ENCODE results near the gene LGSN. TPM values are rescaled to one million over a fixed set of nuclear protein-coding genes. Genes with fewer than 3 reads are reported as not detected.
"Not testable (repeated sequence)": the region's sequence is repeated elsewhere in the genome, so short reads cannot be mapped to it uniquely, and the experiment has no call there.

The LGSN gene
- total RNA-seq, 1 experiment from 2014 or later: not detected

GRCh38 chr6:63348836-63349235, 29.1 kb upstream of the LGSN start:
- no peak for DNase-seq
- TF ChIP-seq CTCF (IDR thresholded peaks at IDR 0.05; ENCODE audit: unreplicated experiment): no peak
- Mint-ChIP-seq H3K9me3 (ENCODE audit: low read depth, unreplicated experiment) (no peaks in the 10 kb centered on the region), H3K4me3 (ENCODE audit: low read depth, unreplicated experiment) (no peak overlapping the region), H3K4me1 (ENCODE audit: low read depth, unreplicated experiment) (peaks cover 65% of the 10 kb centered on the region), H3K36me3 (ENCODE audit: insufficient read depth, unreplicated experiment) (peaks cover 11% of the 10 kb centered on the region), H3K27ac (ENCODE audit: unreplicated experiment) (peak overlapping the region; percentile 93), H3K27me3 (ENCODE audit: unreplicated experiment) (no peaks in the 10 kb centered on the region)
- BruUV-seq (replicated peaks): no TSS peak
- intact Hi-C loops (cut with micrococcal nuclease; ENCODE audit: unreplicated experiment): loop anchor here (5.0 to 10.0 kb wide), 2 partner anchors 42 to 686 kb away; no protein-coding TSS in a partner anchor
- CTCF ChIA-PET: interaction anchor here (0.7 to 1.4 kb wide), 2 partner anchors 41 to 249 kb away, joined by 4 to 5 read pairs; no protein-coding TSS in a partner anchor

GRCh38 chr6:63347599-63347998, 27.8 kb upstream of the LGSN start:
- Mint-ChIP-seq H3K27ac (ENCODE audit: unreplicated experiment) (peak overlapping the region; percentile 93), H3K4me3 (ENCODE audit: low read depth, unreplicated experiment) (peak overlapping the region; percentile 37), H3K4me1 (ENCODE audit: low read depth, unreplicated experiment) (peaks cover 58% of the 10 kb centered on the region), H3K36me3 (ENCODE audit: insufficient read depth, unreplicated experiment) (peaks cover 11% of the 10 kb centered on the region), H3K27me3 (ENCODE audit: unreplicated experiment) (no peaks in the 10 kb centered on the region), H3K9me3 (ENCODE audit: low read depth, unreplicated experiment) (no peaks in the 10 kb centered on the region)
- CTCF ChIA-PET: interaction anchor here (0.6 kb wide), 1 partner anchor 226 kb away, joined by 3 read pairs; no protein-coding TSS in a partner anchor
- TF ChIP-seq CTCF (IDR thresholded peaks at IDR 0.05; ENCODE audit: unreplicated experiment): no peak
- no peak for DNase-seq
- no TSS peak for BruUV-seq (replicated peaks)
- intact Hi-C loops (cut with micrococcal nuclease; ENCODE audit: unreplicated experiment): loop anchor here (5.0 to 10.0 kb wide), 2 partner anchors 40 to 687 kb away; no protein-coding TSS in a partner anchor

GRCh38 chr6:63346217-63346835, 26.5 kb upstream of the LGSN start:
- H3K36me3 Mint-ChIP-seq (ENCODE audit: insufficient read depth, unreplicated experiment): peaks cover 11% of the 10 kb centered on the region
- TF ChIP-seq CTCF (IDR thresholded peaks at IDR 0.05; ENCODE audit: unreplicated experiment): no peak
- H3K27ac Mint-ChIP-seq (ENCODE audit: unreplicated experiment): no peak overlapping the region
- no peak for DNase-seq
- CTCF ChIA-PET: no interaction called here
- no TSS peak for BruUV-seq (replicated peaks)
- H3K27me3 Mint-ChIP-seq (ENCODE audit: unreplicated experiment): no peaks in the 10 kb centered on the region
- H3K4me1 Mint-ChIP-seq (ENCODE audit: low read depth, unreplicated experiment): peaks cover 47% of the 10 kb centered on the region
- intact Hi-C loops (cut with micrococcal nuclease; ENCODE audit: unreplicated experiment): loop anchor here (5.0 to 10.0 kb wide), 2 partner anchors 39 to 688 kb away; no protein-coding TSS in a partner anchor
- no peaks in the 10 kb centered on the region for H3K9me3 Mint-ChIP-seq (ENCODE audit: low read depth, unreplicated experiment)
- H3K4me3 Mint-ChIP-seq (ENCODE audit: low read depth, unreplicated experiment): no peak overlapping the region

GRCh38 chr6:63340351-63340750, 20.6 kb upstream of the LGSN start:
- BruUV-seq (replicated peaks): no TSS peak
- CTCF ChIA-PET: no interaction called here
- TF ChIP-seq CTCF (IDR thresholded peaks at IDR 0.05; ENCODE audit: unreplicated experiment): no peak
- DNase-seq: no peak
- H3K27ac Mint-ChIP-seq (ENCODE audit: unreplicated experiment): no peak overlapping the region
- no peaks in the 10 kb centered on the region for H3K36me3 Mint-ChIP-seq (ENCODE audit: insufficient read depth, unreplicated experiment)
- H3K4me1 Mint-ChIP-seq (ENCODE audit: low read depth, unreplicated experiment): no peaks in the 10 kb centered on the region
- no peak overlapping the region for H3K4me3 Mint-ChIP-seq (ENCODE audit: low read depth, unreplicated experiment)
- H3K27me3 Mint-ChIP-seq (ENCODE audit: unreplicated experiment): no peaks in the 10 kb centered on the region
- intact Hi-C loops (cut with micrococcal nuclease; ENCODE audit: unreplicated experiment): loop anchor here (10.0 kb wide), 1 partner anchor 694 kb away; no protein-coding TSS in a partner anchor
- H3K9me3 Mint-ChIP-seq (ENCODE audit: low read depth, unreplicated experiment): peaks cover 4% of the 10 kb centered on the region

GRCh38 chr6:63334652-63335051, 14.9 kb upstream of the LGSN start:
- intact Hi-C loops (cut with micrococcal nuclease; ENCODE audit: unreplicated experiment); H3K36me3 Mint-ChIP-seq (ENCODE audit: insufficient read depth, unreplicated experiment); H3K4me1 Mint-ChIP-seq (ENCODE audit: low read depth, unreplicated experiment); BruUV-seq (replicated peaks); H3K27me3 Mint-ChIP-seq (ENCODE audit: unreplicated experiment); DNase-seq; H3K4me3 Mint-ChIP-seq (ENCODE audit: low read depth, unreplicated experiment); H3K9me3 Mint-ChIP-seq (ENCODE audit: low read depth, unreplicated experiment); CTCF ChIA-PET; H3K27ac Mint-ChIP-seq (ENCODE audit: unreplicated experiment): not testable (repeated sequence)

Data from Calu3 (cell line).